ENCODE data around the gene ALDH16A1. TPM values are rescaled to one million over a fixed set of nuclear protein-coding genes. Genes with fewer than 3 reads are reported as not detected.

Gene ALDH16A1
- total RNA-seq, 3 donors from 2014 or later = 31.2 to 36.4 (median 36.3) TPM

DNA sequence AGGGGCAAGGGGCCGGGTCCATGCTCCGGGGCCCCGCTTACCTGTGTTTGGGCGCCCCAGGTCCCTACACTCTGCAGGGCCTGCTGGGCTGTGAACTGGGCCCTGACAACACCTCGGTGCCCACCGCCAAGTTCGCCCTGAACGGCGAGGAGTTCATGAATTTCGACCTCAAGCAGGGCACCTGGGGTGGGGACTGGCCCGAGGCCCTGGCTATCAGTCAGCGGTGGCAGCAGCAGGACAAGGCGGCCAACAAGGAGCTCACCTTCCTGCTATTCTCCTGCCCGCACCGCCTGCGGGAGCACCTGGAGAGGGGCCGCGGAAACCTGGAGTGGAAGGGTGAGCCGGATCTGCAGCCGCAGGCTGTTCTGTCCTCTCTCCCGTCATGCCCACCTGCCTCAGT lies 61.1 kb downstream of the ALDH16A1 start:
- Histone ChIP-seq H3K9me3 (no peaks in the 10 kb centered on the region), H3K4me1 (ENCODE audit: low read depth) (peaks cover 17% of the 10 kb centered on the region), H3K4me3 (peak overlapping the region; percentile 56), H3K36me3 (ENCODE audit: low read depth) (no peaks in the 10 kb centered on the region)
- DNase-seq (peak in 2 of 3 donors; percentile 56 to 66), ATAC-seq (peak; percentile 39)
- TF ChIP-seq, protein P1, sequence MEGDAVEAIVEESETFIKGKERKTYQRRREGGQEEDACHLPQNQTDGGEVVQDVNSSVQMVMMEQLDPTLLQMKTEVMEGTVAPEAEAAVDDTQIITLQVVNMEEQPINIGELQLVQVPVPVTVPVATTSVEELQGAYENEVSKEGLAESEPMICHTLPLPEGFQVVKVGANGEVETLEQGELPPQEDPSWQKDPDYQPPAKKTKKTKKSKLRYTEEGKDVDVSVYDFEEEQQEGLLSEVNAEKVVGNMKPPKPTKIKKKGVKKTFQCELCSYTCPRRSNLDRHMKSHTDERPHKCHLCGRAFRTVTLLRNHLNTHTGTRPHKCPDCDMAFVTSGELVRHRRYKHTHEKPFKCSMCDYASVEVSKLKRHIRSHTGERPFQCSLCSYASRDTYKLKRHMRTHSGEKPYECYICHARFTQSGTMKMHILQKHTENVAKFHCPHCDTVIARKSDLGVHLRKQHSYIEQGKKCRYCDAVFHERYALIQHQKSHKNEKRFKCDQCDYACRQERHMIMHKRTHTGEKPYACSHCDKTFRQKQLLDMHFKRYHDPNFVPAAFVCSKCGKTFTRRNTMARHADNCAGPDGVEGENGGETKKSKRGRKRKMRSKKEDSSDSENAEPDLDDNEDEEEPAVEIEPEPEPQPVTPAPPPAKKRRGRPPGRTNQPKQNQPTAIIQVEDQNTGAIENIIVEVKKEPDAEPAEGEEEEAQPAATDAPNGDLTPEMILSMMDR (IDR thresholded peaks at IDR 0.05) = no peak
- intact Hi-C loops (cut with DNase I, micrococcal nuclease) = no loop called here

DNA sequence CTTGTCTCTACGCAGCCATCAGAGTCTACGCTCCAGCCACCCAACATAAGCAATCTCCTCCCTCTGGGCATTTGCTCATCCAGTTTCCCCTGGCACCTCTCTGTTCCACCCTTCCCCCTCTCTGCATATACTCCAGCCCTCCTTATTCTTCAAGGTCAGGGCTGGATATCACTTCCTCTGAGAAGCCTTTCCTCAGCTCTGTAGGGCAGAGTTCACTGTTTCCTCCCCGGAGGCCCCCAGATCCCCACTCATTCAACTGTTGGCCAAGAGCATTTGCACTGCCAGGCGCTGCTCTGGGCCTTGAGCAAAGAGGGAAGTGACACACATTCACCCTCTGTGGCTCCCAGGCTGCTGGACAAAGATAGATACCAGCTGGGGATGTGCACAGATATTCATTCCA lies 62.7 kb downstream of the ALDH16A1 start:
- ATAC-seq = peak; percentile 13
- Histone ChIP-seq H3K4me1 (ENCODE audit: low read depth) (peaks cover 17% of the 10 kb centered on the region), H3K36me3 (ENCODE audit: low read depth) (no peaks in the 10 kb centered on the region), H3K9me3 (no peaks in the 10 kb centered on the region), H3K4me3 (no peak overlapping the region)
- intact Hi-C loops (cut with DNase I, micrococcal nuclease) = no loop called here
- peak in 2 of 3 donors; percentile 53 to 65 for DNase-seq
- TF ChIP-seq, protein P1 (IDR thresholded peaks at IDR 0.05) = no peak

DNA sequence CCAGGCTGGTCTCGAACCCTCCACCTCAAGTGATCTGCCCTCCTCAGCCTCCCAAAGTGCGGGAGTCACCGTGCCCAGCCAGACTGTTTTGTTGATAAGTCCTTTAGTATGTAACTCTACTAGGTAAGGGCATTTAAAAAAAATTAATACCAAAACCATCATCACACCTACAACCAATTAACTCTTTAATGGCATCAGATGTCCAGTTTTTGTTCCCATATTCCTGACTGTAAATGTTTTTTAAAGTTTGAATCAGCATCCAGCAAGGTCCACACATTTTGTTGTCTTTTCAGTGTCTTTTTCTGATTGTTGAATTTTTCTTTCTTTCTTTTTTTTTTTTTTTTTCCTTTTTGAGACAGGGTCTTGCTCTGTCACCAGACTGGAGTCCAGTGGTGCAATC lies 65.0 kb downstream of the ALDH16A1 start:
- intact Hi-C loops (cut with DNase I, micrococcal nuclease) = no loop called here
- no peak for ATAC-seq
- no peaks in the 10 kb centered on the region for H3K9me3 ChIP-seq
- TF ChIP-seq, protein P1 (IDR thresholded peaks at IDR 0.05) = no peak
- H3K36me3 ChIP-seq (ENCODE audit: low read depth) = no peaks in the 10 kb centered on the region
- no peak overlapping the region for H3K4me3 ChIP-seq
- DNase-seq = no peak
- peaks cover 9% of the 10 kb centered on the region for H3K4me1 ChIP-seq (ENCODE audit: low read depth)

Small RNAs within 50 kb of the gene (microRNA-seq; reads per million reads assigned to microRNA genes)
- 2,849 reads per million, percentile 89 among the genes with 10 or more reads in this experiment for gene MIR150

Other genes with a start within 250 kb of the ALDH16A1 start
- gene SLC6A16, start 128.0 kb upstream of the ALDH16A1 start, total RNA-seq = 1 to 10 TPM in 1 of 3 donors, under 1 TPM in 2; 0.36 to 3.7 (median 0.52) TPM
- gene CD37, start 117.8 kb upstream of the ALDH16A1 start, total RNA-seq = 10 to 100 TPM in 2 of 3 donors, 1 to 10 TPM in 1; 5.6 to 11.2 (median 10.1) TPM
- gene TEAD2, start 90.8 kb upstream of the ALDH16A1 start, total RNA-seq = 10 to 100 TPM in 2 of 3 donors, 1 to 10 TPM in 1; 9.8 to 64.0 (median 21.8) TPM
- under 1 TPM in 1 of 3 donors, not detected in 2; 0.44 TPM for gene DKKL1, start 89.3 kb upstream of the ALDH16A1 start, total RNA-seq
- not detected for gene KASH5, start 65.0 kb upstream of the ALDH16A1 start, total RNA-seq
- not detected for gene PTH2, start 29.8 kb upstream of the ALDH16A1 start, total RNA-seq
- not detected for gene GFY, start 27.8 kb upstream of the ALDH16A1 start, total RNA-seq
- 1 to 10 TPM in 1 of 3 donors, under 1 TPM in 2; 0.20 to 1.0 (median 0.51) TPM for gene SLC17A7, start 11.7 kb upstream of the ALDH16A1 start, total RNA-seq
- gene PIH1D1, start 1.4 kb upstream of the ALDH16A1 start, total RNA-seq = 10 to 100 TPM; 65.2 to 78.7 (median 76.6) TPM
- gene FLT3LG, start 21.0 kb downstream of the ALDH16A1 start, total RNA-seq = 10 to 100 TPM in 1 of 3 donors, 1 to 10 TPM in 2; 3.3 to 14.8 (median 7.8) TPM
- gene RPL13A, start 34.4 kb downstream of the ALDH16A1 start, total RNA-seq = 1,000 to 10,000 TPM; 2,162 to 2,782 (median 2,296) TPM
- gene RPS11, start 43.2 kb downstream of the ALDH16A1 start, total RNA-seq = 1,000 to 10,000 TPM; 1,414 to 1,682 (median 1,521) TPM
- gene FCGRT, start 59.4 kb downstream of the ALDH16A1 start, total RNA-seq = 100 to 1,000 TPM; 308 to 537 (median 450) TPM
- gene RCN3, start 74.8 kb downstream of the ALDH16A1 start, total RNA-seq = 10 to 100 TPM; 28.5 to 42.2 (median 34.0) TPM
- gene NOSIP, start 127.3 kb downstream of the ALDH16A1 start, total RNA-seq = 10 to 100 TPM; 59.2 to 72.5 (median 66.3) TPM
- gene PRRG2, start 128.1 kb downstream of the ALDH16A1 start, total RNA-seq = 10 to 100 TPM in 2 of 3 donors, 1 to 10 TPM in 1; 9.1 to 25.1 (median 18.9) TPM
- 10 to 100 TPM; 24.2 to 37.3 (median 26.2) TPM for gene PRR12, start 138.0 kb downstream of the ALDH16A1 start, total RNA-seq
- gene RRAS, start 186.9 kb downstream of the ALDH16A1 start, total RNA-seq = 10 to 100 TPM; 43.9 to 89.8 (median 48.6) TPM
- gene SCAF1, start 189.0 kb downstream of the ALDH16A1 start, total RNA-seq = 10 to 100 TPM; 55.5 to 75.0 (median 56.1) TPM
- gene IRF3, start 212.6 kb downstream of the ALDH16A1 start, total RNA-seq = 100 to 1,000 TPM in 1 of 3 donors, 10 to 100 TPM in 2; 76.1 to 119 (median 90.1) TPM
- 10 to 100 TPM in 2 of 3 donors, 1 to 10 TPM in 1; 9.6 to 20.8 (median 16.3) TPM for gene BCL2L12, start 212.7 kb downstream of the ALDH16A1 start, total RNA-seq
- 100 to 1,000 TPM in 1 of 3 donors, 10 to 100 TPM in 2; 68.1 to 101 (median 94.8) TPM for gene PRMT1, start 224.0 kb downstream of the ALDH16A1 start, total RNA-seq
- gene ADM5, start 236.4 kb downstream of the ALDH16A1 start, total RNA-seq = 1 to 10 TPM in 2 of 3 donors, under 1 TPM in 1; 0.69 to 1.3 (median 1.2) TPM
- gene CPT1C, start 237.9 kb downstream of the ALDH16A1 start, total RNA-seq = 1 to 10 TPM; 1.9 to 7.6 (median 2.2) TPM

All from mucosa of descending colon (tissue), 3 donors.